Neural crest cell (in vitro differentiated cells): ENCODE data around the gene MPEG1. TPM values are rescaled to one million over a fixed set of nuclear protein-coding genes. Genes with fewer than 3 reads are reported as not detected.
A peak's percentile ranks its signal among the peaks of the same experiment; 100 is the strongest.

Source experiments
- DNase-seq: peaks from one replicate; pipeline ENCODE4 v3.0.0; 2021; ENCODE audit warnings: low read depth, mixed read lengths, low spot score
- H3K27ac Mint-ChIP-seq: one replicate; pipeline ENCODE4 v1.8.0; 2021; ENCODE audit warnings: mild to moderate bottlenecking, mixed read lengths; ENCODE audit not compliant: unreplicated experiment
- H3K27me3 Mint-ChIP-seq: 2 replicates; pipeline ENCODE4 v1.8.0; 2021; ENCODE audit warnings: low read depth, mild to moderate bottlenecking, mixed read lengths
- H3K36me3 Mint-ChIP-seq: 2 replicates; pipeline ENCODE4 v1.8.0; 2021; ENCODE audit warnings: low read depth, mild to moderate bottlenecking, mixed read lengths
- H3K4me1 Mint-ChIP-seq: 2 replicates; pipeline ENCODE4 v1.8.0; 2021; ENCODE audit warnings: mixed read lengths
- H3K4me3 Mint-ChIP-seq: one replicate; pipeline ENCODE4 v1.8.0; 2021; ENCODE audit warnings: mild to moderate bottlenecking, mixed read lengths
- H3K9me3 Mint-ChIP-seq: 2 replicates; pipeline ENCODE4 v1.8.0; 2021; ENCODE audit warnings: mixed read lengths
- CTCF ChIP-seq: fragments of 200-600 bp; sonication (generic); conservative IDR thresholded peaks from 2 replicates; pipeline ENCODE4 v1.5.0; 2021; ENCODE audit warnings: antibody characterized with exemption, mild to moderate bottlenecking
- total RNA-seq: library from RNA; stranded (reverse); gene quantifications from 2 replicates; pipeline ENCODE4 v1.2.1, GENCODE V29; 2021

Gene MPEG1
- total RNA-seq, 1 donor from 2014 or later = not detected

DNA sequence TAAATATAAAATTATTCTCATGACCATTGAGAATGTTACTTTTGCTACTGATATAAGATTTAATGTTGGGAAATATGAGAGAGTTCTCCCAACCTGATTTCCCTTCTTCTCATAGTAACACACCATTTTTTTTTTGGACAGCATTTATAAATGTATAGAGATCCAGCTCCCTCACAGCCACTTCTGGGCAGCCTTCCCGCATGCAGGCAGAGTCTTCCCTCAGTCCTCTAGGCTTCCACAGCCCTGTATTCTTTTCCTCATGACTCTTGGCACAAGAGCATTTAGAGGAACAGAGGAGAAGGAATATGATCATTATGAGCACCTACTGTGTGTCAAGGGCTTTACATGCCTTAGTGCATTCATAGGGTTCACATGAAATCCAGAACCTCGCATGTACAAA is 31.8 kb downstream of the MPEG1 start:
- no peak for TF ChIP-seq CTCF
- Mint-ChIP-seq H3K27me3 (peaks cover 3% of the 10 kb centered on the region), H3K4me1 (peaks cover 97% of the 10 kb centered on the region), H3K4me3 (peak overlapping the region; percentile 74), H3K27ac (no peak overlapping the region), H3K36me3 (peaks cover 47% of the 10 kb centered on the region), H3K9me3 (peaks cover 3% of the 10 kb centered on the region)
- DNase-seq = no peak

DNA sequence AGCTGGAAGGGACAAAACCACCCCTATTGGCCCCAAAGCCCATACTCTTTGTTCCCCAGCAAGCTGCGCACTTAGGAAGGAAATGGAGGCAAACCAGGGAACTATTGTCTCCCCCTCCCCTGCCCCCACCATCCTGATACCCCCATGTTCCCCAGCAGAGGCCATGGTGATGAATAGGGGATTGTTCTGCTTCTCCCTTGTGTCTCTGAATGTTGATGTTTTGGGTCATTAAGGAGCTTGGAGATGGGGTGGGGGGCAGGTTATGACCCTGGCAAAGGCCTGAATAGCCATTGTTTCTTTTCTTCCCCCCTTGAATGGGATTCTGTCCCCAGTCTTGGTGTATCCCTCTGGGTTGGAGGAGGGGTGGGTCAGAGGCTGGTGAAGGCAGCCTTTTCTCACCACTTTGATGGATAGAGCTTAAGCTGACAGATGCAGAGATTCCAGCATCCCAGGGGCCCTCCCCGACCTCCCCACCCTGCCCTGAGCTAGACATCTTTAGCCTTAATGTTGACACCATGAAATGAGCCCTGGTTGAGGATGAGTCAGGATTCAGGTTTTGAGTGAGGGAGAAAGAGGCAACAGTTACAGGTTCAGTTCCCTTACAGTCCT is 32.5 kb downstream of the MPEG1 start:
- peak overlapping the region; percentile 24 for H3K27ac Mint-ChIP-seq
- peaks cover 97% of the 10 kb centered on the region for H3K4me1 Mint-ChIP-seq
- peak; percentile 29 for DNase-seq
- H3K4me3 Mint-ChIP-seq = peak overlapping the region; percentile 74
- H3K36me3 Mint-ChIP-seq = peaks cover 47% of the 10 kb centered on the region
- H3K27me3 Mint-ChIP-seq = peaks cover 3% of the 10 kb centered on the region
- no peak for TF ChIP-seq CTCF
- H3K9me3 Mint-ChIP-seq = peaks cover 3% of the 10 kb centered on the region

DNA sequence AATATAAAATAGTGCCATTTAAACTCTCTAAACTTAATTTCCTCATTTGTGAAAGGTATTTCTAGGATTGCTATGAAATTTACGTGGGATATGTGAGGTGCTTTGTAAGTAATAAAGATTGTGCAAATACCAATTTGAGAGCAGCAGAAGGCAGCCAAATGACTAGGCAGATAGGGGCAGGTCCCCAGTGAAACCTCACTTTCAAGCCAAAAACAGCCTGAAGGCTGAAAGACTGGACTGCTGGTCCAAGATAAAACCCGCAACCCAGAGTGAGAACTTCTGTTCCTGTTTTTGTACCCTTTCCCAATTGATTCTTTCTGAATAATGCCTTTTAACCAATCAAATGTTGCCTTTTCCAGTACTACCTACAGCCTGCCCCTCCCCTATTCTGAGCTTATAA is 33.6 kb downstream of the MPEG1 start:
- no peak for DNase-seq
- Mint-ChIP-seq H3K27me3 (peaks cover 6% of the 10 kb centered on the region), H3K4me3 (peak overlapping the region; percentile 74), H3K36me3 (peaks cover 50% of the 10 kb centered on the region), H3K9me3 (peaks cover 3% of the 10 kb centered on the region), H3K4me1 (peaks cover 97% of the 10 kb centered on the region), H3K27ac (no peak overlapping the region)
- no peak for TF ChIP-seq CTCF

GRCh38 chr11:59178402-59178801 is 34.3 kb downstream of the MPEG1 start:
- Mint-ChIP-seq H3K9me3 (peaks cover 3% of the 10 kb centered on the region), H3K27me3 (peaks cover 6% of the 10 kb centered on the region), H3K4me3 (peak overlapping the region; percentile 74), H3K4me1 (peaks cover 94% of the 10 kb centered on the region), H3K36me3 (peaks cover 48% of the 10 kb centered on the region), H3K27ac (no peak overlapping the region)
- no peak for DNase-seq
- no peak for TF ChIP-seq CTCF

- peaks cover 36% of the 10 kb centered on the region for H3K36me3 Mint-ChIP-seq
- peaks cover 82% of the 10 kb centered on the region for H3K4me1 Mint-ChIP-seq
- no peak for DNase-seq
- peak overlapping the region; percentile 92 for H3K4me3 Mint-ChIP-seq
- peaks cover 6% of the 10 kb centered on the region for H3K27me3 Mint-ChIP-seq
- no peak for TF ChIP-seq CTCF
- no peak overlapping the region for H3K27ac Mint-ChIP-seq
- H3K9me3 Mint-ChIP-seq = peaks cover 3% of the 10 kb centered on the region
Observed at GRCh38 chr11:59176330-59176729, 36.4 kb downstream of the MPEG1 start.
